ENCODE measurements around the gene AKR1B15.
"Not testable (repeated sequence)": the region's sequence is repeated elsewhere in the genome, so short reads cannot be mapped to it uniquely, and the experiment has no call there.

The AKR1B15 gene

DNA sequence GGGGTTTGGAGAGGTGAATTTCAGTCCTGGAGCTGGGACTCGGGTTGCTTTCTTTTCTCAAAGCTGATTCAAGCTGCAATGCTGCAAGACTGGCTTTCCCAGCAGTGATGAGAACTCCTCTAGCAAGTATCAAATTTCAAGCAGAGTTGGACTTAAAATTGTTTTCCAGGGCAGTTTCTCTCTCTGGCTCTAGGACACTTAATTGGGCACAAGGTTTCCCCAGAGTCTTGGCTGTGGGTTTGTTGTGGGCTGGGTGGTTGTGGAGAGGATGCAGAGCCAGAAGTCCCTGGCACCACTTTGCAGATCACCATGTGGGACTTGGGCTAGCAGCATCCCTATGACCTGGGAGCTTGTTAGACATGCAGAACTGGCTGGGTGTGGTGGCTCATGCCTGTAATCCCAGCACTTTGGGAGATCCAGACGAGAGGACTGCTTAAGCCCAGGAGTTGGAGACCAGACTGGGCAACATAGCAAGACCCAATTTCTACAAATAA, 16.8 kb downstream of the AKR1B15 start:
- no peak for DNase-seq

DNA sequence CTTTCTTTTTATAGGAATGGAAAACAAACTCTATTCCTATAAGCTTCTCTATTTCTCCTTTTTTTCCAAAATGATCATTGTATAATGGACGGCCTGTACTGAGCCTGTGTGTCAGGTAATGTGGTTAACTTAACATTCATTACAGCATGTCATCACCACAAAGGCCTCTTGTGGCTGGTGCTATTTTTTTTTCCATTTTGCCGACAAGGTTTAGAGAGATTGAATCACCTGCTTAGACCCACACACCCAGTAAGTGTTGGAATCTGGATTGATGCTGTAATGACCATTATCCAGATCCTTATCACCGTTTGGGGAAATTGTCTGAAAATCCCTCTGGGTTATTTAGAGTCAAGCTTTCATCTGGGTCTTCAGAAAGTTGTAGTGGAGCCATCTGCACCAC, 18.5 kb downstream of the AKR1B15 start:
- DNase-seq = no peak

DNA sequence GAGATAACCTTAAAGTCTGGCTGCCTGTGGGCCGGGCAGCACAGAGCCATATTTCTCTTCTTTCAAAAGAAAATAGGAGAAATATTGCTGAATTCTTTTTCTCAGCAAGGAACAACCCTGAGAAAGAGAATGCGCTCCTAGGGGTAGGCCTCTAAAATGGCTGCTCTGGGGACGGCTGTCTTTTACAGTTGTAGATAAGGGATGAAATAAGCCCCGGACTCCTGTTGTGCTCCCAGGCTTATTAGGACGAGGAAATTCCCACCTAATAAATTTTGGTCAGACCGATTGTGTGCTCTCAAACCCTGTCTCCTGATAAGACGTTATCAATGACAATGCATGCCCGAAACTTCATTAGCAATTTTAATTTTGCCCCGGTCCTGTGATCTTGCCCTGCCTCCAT, 21.1 kb downstream of the AKR1B15 start:
- not testable (repeated sequence) for DNase-seq

DNA sequence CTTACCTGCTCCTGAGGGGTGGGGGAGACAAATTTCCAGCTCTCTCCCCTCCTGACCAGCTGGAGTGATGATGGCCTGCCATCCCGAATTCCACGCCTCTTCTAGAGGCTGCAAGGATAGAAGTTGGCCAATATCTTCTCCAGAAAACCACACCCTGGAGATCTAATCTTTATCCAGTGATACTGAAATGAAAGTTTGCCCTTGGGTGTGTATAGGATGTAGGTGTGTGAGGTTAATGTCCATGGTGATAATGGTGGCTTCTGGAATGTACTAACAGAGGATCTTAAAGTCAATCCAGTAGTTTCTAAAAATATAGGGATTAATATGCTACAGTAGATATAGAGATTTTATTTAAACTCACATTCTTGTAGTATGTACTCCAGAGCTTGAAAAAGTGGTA, 22.2 kb downstream of the AKR1B15 start:
- DNase-seq = no peak

GRCh38 chr7:134571746-134572461, 23.0 kb downstream of the AKR1B15 start:
- no peak for DNase-seq

- DNase-seq = no peak
Measured at GRCh38 chr7:134574322-134574721, 25.4 kb downstream of the AKR1B15 start.

GRCh38 chr7:134584290-134584689, 35.4 kb downstream of the AKR1B15 start:
- DNase-seq = no peak

DNA sequence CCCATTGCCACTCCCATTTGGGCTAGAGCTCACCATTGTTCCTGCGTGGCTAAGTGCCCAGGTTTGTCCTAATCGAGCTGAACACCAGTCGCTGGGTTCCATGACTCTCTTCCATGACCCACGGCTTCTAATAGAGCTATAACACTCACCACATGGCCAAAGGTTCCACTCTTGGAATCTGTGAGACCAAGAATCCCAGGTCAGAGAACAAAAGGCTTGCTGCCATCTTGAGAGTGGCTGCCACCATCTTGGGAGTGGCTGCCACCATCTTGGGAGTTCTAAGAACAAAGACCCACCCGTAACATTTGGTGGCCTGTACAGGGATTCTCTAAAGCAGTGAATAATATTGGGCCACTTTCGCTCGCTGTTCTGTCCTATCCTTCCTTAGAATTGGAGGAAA, 37.0 kb downstream of the AKR1B15 start:
- DNase-seq = no peak

GRCh38 chr7:134587750-134588149, 38.8 kb downstream of the AKR1B15 start:
- no peak for DNase-seq

GRCh38 chr7:134589491-134589941, 40.6 kb downstream of the AKR1B15 start:
- DNase-seq = peak; percentile 15

- DNase-seq = peak; percentile 38
Measured at GRCh38 chr7:134593530-134594392, 44.9 kb downstream of the AKR1B15 start.

DNA sequence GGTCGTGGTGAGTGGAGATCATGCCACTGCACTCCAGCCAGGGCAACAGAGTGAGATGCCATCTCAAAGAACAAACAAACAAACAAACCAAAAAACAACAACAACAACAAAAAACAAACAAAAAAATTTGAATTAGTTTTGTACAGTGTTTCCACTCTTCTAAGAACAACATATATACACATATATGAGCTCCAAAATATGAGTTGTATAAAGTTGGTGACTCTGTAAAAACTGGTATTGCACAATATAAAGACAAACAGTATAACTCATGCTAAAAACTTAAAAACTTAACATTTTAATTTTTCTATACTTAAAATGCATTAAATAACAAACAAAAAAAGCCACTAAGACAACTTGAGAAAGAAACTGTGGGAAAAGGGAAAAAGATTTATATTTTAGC, 46.0 kb downstream of the AKR1B15 start:
- DNase-seq = no peak

DNA sequence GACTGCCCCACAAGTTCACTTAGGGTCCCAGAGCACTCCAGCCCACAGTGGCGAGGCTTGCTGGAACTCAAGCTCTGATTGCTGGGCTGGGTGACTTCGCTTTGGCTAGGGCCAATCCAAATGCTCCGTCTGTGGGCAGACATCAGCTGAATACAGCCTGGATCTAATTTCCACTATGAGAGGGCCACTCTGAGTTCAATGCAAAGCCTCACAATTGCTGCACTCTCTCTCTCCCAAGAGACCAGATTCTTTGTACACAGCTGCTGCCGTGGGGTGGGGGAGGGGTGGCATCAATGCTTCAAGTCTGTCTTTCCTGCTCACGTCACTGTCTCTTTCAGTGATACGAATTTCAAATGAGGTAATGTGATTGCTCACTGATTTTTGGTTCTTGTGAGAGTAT, 50.5 kb downstream of the AKR1B15 start:
- DNase-seq = no peak

DNA sequence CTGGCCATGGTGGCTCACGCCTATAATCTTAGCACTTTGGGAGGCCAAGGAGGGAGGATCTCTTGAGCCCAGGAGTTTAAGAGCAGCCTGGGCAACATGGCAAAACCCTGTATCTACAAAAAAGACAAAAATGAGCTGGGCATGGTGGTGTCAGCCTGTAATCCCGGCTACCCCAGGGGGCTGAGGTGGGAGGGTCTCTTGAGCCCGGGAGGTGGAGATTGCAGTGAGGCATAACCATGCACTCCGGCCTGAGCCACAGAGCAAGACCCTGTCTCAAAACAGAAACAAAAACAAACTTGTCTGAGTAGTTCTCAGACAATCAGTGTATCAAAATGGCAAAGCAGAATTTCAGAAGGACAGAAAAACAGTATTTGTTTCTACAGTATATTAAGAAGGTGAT, 52.5 kb downstream of the AKR1B15 start:
- DNase-seq = no peak

DNA sequence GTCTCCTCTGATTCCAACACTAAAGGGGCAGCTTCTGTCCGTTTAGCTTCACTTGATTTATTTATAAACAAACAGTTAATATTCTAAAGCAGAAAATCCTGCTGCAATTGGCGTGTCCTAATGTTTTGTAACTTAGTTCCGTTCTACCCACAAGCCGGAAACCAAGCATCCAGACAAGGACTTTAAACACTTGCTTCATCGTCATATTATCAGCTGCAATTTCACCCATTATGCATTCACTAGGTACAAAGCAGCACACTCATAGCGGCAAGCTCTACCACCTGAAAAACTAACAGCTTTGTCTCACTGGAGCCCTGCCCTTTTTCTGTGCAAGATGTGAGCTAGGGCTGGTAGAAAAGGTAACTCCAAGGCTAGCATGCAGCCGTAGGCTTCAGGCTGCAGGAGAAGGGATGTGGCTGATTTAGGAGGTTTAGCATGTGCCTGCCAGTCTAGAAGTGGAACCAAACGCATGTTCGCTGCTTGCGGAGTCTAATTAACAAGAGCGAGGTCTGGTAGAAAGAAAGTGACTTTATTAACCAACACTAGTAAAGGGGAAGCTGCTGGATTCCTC, 54.1 kb downstream of the AKR1B15 start:
- DNase-seq = no peak

- DNase-seq = no peak
Measured at GRCh38 chr7:134605978-134606923, 57.3 kb downstream of the AKR1B15 start.

GRCh38 chr7:134611611-134612151, 62.8 kb downstream of the AKR1B15 start:
- DNase-seq = no peak

DNA sequence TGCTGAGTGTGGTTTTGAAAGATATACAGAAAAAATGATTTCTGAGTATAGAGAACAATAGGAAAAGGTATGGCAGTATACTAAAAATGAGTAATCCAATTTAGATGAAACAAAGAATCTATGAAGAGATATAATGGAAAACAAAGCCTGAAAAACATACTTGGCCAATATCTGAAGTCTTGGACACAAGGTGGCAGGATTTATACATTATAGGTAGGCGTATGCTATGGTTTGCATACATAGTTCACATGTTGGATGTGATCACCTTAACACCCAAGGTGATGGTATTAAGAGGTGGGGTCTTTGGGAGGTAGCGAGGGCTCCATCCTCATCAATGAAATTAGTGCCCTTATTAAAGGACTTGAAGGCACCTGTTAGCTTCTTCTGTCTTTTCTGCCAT, 63.3 kb downstream of the AKR1B15 start:
- DNase-seq = no peak

DNA sequence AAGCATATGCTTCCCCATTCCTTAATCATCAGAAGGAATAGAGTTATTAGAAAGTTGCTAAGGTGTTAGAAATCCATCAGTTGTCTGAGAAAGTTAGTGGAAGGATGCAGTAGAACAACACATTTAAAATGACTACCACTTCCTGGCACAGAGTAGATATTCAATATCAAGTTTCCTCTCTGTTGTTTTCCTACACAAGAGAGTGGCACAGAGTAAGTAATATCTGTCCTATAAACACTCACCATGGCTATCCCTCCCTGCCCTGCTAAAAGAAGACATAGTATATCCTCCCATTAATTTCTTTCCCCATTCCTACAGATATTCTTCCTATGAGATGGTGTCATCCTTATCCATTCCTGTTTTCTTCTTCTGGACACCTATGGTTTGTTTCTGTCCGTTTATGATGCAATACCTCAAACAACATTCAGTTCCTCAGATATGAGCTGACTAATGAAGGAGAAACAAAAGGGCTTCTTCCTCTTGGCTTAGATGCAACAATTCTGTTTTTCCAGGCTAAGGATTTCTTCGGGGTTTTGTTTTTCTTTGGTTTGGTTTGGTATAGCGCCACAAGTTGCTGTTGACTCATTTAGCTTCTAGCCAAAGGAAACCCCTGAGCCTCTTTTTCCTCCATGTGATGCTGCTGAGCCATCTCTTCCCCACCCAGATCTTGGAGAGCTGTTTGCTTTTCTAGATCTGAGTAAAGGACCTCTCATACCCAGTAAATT, 64.9 kb downstream of the AKR1B15 start:
- peak; percentile 56 for DNase-seq

DNA sequence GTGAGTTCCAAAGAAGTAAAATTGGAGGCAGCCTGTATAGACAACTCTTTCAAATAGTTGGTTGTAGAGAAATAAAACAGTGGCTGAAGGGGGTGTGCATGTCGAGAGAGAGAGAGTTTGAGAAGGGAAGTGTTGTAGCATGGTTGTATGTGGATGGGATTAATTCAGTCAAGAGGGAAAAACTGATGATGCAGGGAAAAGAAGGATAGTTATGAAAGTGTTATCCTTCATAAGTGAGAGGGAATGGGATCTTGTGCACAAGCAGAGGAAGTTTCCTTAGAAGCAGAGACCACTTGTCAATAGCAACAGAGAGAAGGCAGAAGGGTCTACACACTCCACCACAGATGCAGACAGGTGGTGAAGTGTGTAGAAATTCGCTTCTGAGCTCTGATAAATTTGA, 67.7 kb downstream of the AKR1B15 start:
- no peak for DNase-seq

- no peak for DNase-seq
Measured at GRCh38 chr7:134618756-134619530, 70.0 kb downstream of the AKR1B15 start.
